K562 (cell line): ENCODE measurements around the gene MOAP1. TPM values are rescaled to one million over a fixed set of nuclear protein-coding genes. Genes with fewer than 3 reads are reported as not detected.

Experiments
- ATAC-seq: fragments of 200-7000 bp; cut with Tn5 transposase; 3 replicates; pipeline ENCODE4 v1.9.1; 2020; ENCODE audit warnings: moderate library complexity
- BruUV-seq: library from RNA; stranded (reverse); fragments of 400-500 nt; replicated peaks from 2 replicates; lab custom pipeline; 2021; lab: Mats Ljungman, UMichigan
- CTCF ChIA-PET: fragments of 300-600 bp; formaldehyde crosslinking; extraction: SDS; loops from one replicate; lab custom pipeline; 2021; ENCODE audit warnings: low intra/inter-chr PET ratio; lab: Yijun Ruan, JAX
- POLR2A ChIA-PET: fragments of 300-600, 350-650 bp; sonication (Branson Sonifier 250); formaldehyde crosslinking; extraction: SDS; loops from one replicate; lab custom pipeline; 2021; ENCODE audit warnings: antibody characterized with exemption, inconsistent platforms; lab: Yijun Ruan, JAX
- DNase-seq, 4 experiments: peaks; one replicate each; pipeline versions ENCODE4 v3.0.0 to v3.0.0-alpha.2; 2011 to 2018; ENCODE audit warnings: low spot score in 3 of 4, mixed read lengths in 3 of 4; ENCODE audit errors: extremely low read depth in 1 of 4
- FAIRE-seq: peaks from 2 replicates; lab custom pipeline; 2011; peaks lifted over from hg19 to GRCh38; lab: Jason Lieb, UNC
- H2AFZ ChIP-seq: 2 replicates; pipeline ENCODE4 v1.6.0; 2011; ENCODE audit warnings: low read depth, low read length, control low read depth, inconsistent platforms
- H3K27ac ChIP-seq: fragments of 200-600 bp; 3 replicates; pipeline ENCODE4 v1.8.0; 2011; ENCODE audit warnings: low read depth, mild to moderate bottlenecking, control low read depth, inconsistent platforms, low read length, moderate library complexity, mixed read lengths; ENCODE audit errors: extremely low read depth
- H3K27me3 ChIP-seq, 2 experiments: fragments of 300-600 bp in 1 of 2; 2 replicates in 1 of 2; 3 replicates in 1 of 2; pipeline versions ENCODE4 v1.6.0 to v1.8.0; 2011; ENCODE audit warnings: inconsistent platforms in 2 of 2, low read length in 2 of 2, mild to moderate bottlenecking in 1 of 2, mixed read lengths in 1 of 2, moderate library complexity in 1 of 2; ENCODE audit not compliant: control insufficient read depth in 2 of 2, insufficient read depth in 2 of 2
- H3K36me3 ChIP-seq: fragments of 300-600 bp; 3 replicates; pipeline ENCODE4 v1.8.0; 2011; ENCODE audit warnings: mild to moderate bottlenecking, low read length, inconsistent platforms; ENCODE audit not compliant: control insufficient read depth, insufficient read depth
- H3K4me1 ChIP-seq, 2 experiments: fragments of 200-600 bp in 1 of 2; replicated peaks in 1 of 2; 2 replicates in 1 of 2; 3 replicates in 1 of 2; pipeline versions ENCODE4 v1.5.1 to v1.8.0; 2011; ENCODE audit warnings: inconsistent platforms in 2 of 2, low read length in 2 of 2, mild to moderate bottlenecking in 1 of 2, mixed read lengths in 1 of 2, moderate library complexity in 1 of 2; ENCODE audit not compliant: control insufficient read depth in 2 of 2, insufficient read depth in 2 of 2
- H3K4me2 ChIP-seq: 2 replicates; pipeline ENCODE4 v1.6.1; 2011; ENCODE audit warnings: low read length, control low read depth, inconsistent platforms, mixed read lengths; ENCODE audit not compliant: insufficient read depth
- H3K4me3 ChIP-seq: fragments of 200-600 bp; sonication (generic), shearing (Covaris generic); 2 replicates; pipeline ENCODE4 v1.5.1; 2016; ENCODE audit warnings: control low read depth, inconsistent platforms
- H3K79me2 ChIP-seq: fragments of 200-600 bp; 3 replicates; pipeline ENCODE4 v1.8.0; 2011; ENCODE audit warnings: low read length, inconsistent platforms; ENCODE audit not compliant: control insufficient read depth, insufficient read depth
- H3K9ac ChIP-seq, 2 experiments: 2 replicates each; pipeline versions ENCODE4 v1.6.0 to v1.6.1; 2011; ENCODE audit warnings: low read depth in 2 of 2, low read length in 2 of 2, control low read depth in 1 of 2, inconsistent platforms in 1 of 2, mild to moderate bottlenecking in 1 of 2, mixed read lengths in 1 of 2; ENCODE audit not compliant: insufficient read depth in 1 of 2
- H3K9me1 ChIP-seq: one replicate; pipeline ENCODE4 v1.6.0; 2011; ENCODE audit warnings: inconsistent platforms, mild to moderate bottlenecking, low read length, moderate library complexity; ENCODE audit not compliant: control insufficient read depth, insufficient read depth
- H3K9me3 ChIP-seq: replicated peaks from 2 replicates; pipeline ENCODE4 v1.5.1; 2011; ENCODE audit warnings: low read depth, low read length, inconsistent platforms; ENCODE audit not compliant: control insufficient read depth, insufficient read depth
- H4K20me1 ChIP-seq: replicated peaks from 2 replicates; pipeline ENCODE4 v1.6.1; 2011; ENCODE audit warnings: low read length, inconsistent platforms, mixed read lengths; ENCODE audit not compliant: control insufficient read depth, insufficient read depth
- C11orf30 ChIP-seq: fragments of 450-650 bp; IDR thresholded peaks from 2 replicates; pipeline ENCODE4 v1.6.1; 2016; ENCODE audit warnings: low read depth, mild to moderate bottlenecking
- CREBBP ChIP-seq: IDR thresholded peaks from one replicate; pipeline ENCODE4 v1.6.1; 2012; ENCODE audit warnings: low read depth, mild to moderate bottlenecking, control low read depth, inconsistent platforms, low read length
- CXXC5 ChIP-seq: fragments of 250-450 bp; sonication (Bioruptor Pico); IDR thresholded peaks from 2 replicates; pipeline ENCODE4 v1.8.0; 2022; ENCODE audit warnings: inconsistent platforms, mild to moderate bottlenecking, moderate library complexity
- FOXA3 ChIP-seq, 2 experiments: fragments of 450-650 bp in 1 of 2; sonication (generic) in 1 of 2; formaldehyde crosslinking; IDR thresholded peaks in 1 of 2; conservative IDR thresholded peaks in 1 of 2; 2 replicates each; pipeline versions ENCODE4 v1.4.0 to v1.8.0; 2020 to 2022; ENCODE audit warnings: mild to moderate bottlenecking in 2 of 2, missing genetic modification reagents in 1 of 2
- MAFF ChIP-seq: IDR thresholded peaks from 2 replicates; pipeline ENCODE4 v1.6.1; 2012; ENCODE audit warnings: low read length, improper control_type of control experiment
- NCOA2 ChIP-seq, 2 experiments: fragments of 450-650 bp; IDR thresholded peaks; 2 replicates each; pipeline ENCODE4 v1.6.1; 2018; ENCODE audit warnings: mild to moderate bottlenecking in 2 of 2, moderate library complexity in 1 of 2; ENCODE audit not compliant: partially characterized antibody in 2 of 2
- POLR2A ChIP-seq: fragments of 450-650 bp; conservative IDR thresholded peaks from 2 replicates; pipeline ENCODE4 v1.6.1; 2016
- POLR2H ChIP-seq: IDR thresholded peaks from 2 replicates; pipeline ENCODE4 v1.6.1; 2016; ENCODE audit warnings: missing genetic modification characterization, low read depth, mild to moderate bottlenecking, control low read depth, missing compliant biosample characterization, moderate library complexity
- ZNF583 ChIP-seq: fragments of 250-450 bp; sonication (Bioruptor Pico); IDR thresholded peaks from 2 replicates; pipeline ENCODE4 v1.4.0; 2020
- WGBS: fragments of 100-300 bp; shearing (Covaris generic); methylation state at CpG from one replicate; pipeline ENCODE4 v1.1.6; 2016; ENCODE audit warnings: low coverage, mixed read lengths; ENCODE audit not compliant: insufficient coverage; ENCODE audit errors: missing lambda C conversion rate; 5-methylcytosine and 5-hydroxymethylcytosine counted together
- in situ Hi-C: fragments of 300-500 bp; cut with MboI; formaldehyde crosslinking; loops from 4 replicates; pipeline ENCODE4 v1.15.0; 2018; ENCODE audit warnings: inconsistent platforms, mixed read lengths
- intact Hi-C: fragments of 100-400 bp; cut with micrococcal nuclease; formaldehyde crosslinking; loops from 2 replicates; pipeline ENCODE4 v1.14.2; 2022
- polyA plus RNA-seq, 8 experiments: library from polyadenylated mRNA; depleted of rRNA in 4 of 8; stranded (reverse) in 5 of 8; unstranded in 3 of 8; fragments of >200 nt; fragmentation: Nextera tagmentation in 2 of 8; fragmentation: Illumina TruSeq in 1 of 8; extraction: Ambion mirVana in 2 of 8; extraction: Trizol in 1 of 8; gene quantifications; 2 replicates each; pipeline versions ENCODE4 v1.2.1 to v1.2.3, GENCODE V29; 2011 to 2014; ENCODE audit warnings: inconsistent platforms in 1 of 8, missing spikeins in 1 of 8
- total RNA-seq, 7 experiments: library from RNA; depleted of rRNA in 6 of 7; stranded (reverse); fragments of >200 nt in 6 of 7; fragmentation: Illumina TruSeq in 2 of 7; extraction: Trizol in 2 of 7; gene quantifications; 2 replicates each; pipeline versions ENCODE4 v1.2.1 to v1.2.3, GENCODE V29; 2011 to 2021; ENCODE audit warnings: low replicate concordance in 1 of 7

Gene MOAP1
- total and polyA plus RNA-seq, 9 of the 15 experiments (the other 6 are each of a cell fraction or from before 2014, with no cell fraction given), result 1.5 to 14.4 (median 6.0) TPM

- H3K27ac ChIP-seq, result no peak overlapping the region
- no peak for FAIRE-seq
- H3K4me3 ChIP-seq, result no peak overlapping the region
- no peak for DNase-seq
- ATAC-seq, result no peak
- no peaks in the 10 kb centered on the region for H3K4me1 ChIP-seq
- TF ChIP-seq POLR2A, result no peak
- no peak for TF ChIP-seq FOXA3 (CRISPR knock-in tag; conservative IDR thresholded peaks at IDR 0.05 in 1 of 2, IDR thresholded peaks at IDR 0.05 in 1 of 2)
- no peak for TF ChIP-seq POLR2H (tag)
- TF ChIP-seq C11orf30, result no peak
- no peak for TF ChIP-seq MAFF
- TF ChIP-seq NCOA2 (IDR thresholded peaks at IDR 0.05; ENCODE audit: partially characterized antibody in 2 of 2), result no peak
- no peak for TF ChIP-seq ZNF583 (CRISPR knock-in tag)
- TF ChIP-seq CXXC5 (CRISPR knock-in tag), result no peak
- no peak for TF ChIP-seq CREBBP
- H2AFZ ChIP-seq, result no peak overlapping the region
- H3K9me3 ChIP-seq, result no peaks in the 10 kb centered on the region
- POLR2A ChIA-PET, result no interaction called here
- peaks cover 4% of the 10 kb centered on the region for H3K9me1 ChIP-seq
- H3K4me2 ChIP-seq, result no peak overlapping the region
- no peak overlapping the region for H3K9ac ChIP-seq
- intact Hi-C loops, result no loop called here
- H3K27me3 ChIP-seq, result no peaks in the 10 kb centered on the region
- CTCF ChIA-PET, result no interaction called here
- no TSS peak for BruUV-seq
- peaks cover 63% of the 10 kb centered on the region for H3K36me3 ChIP-seq
- peaks cover 2% of the 10 kb centered on the region for H3K79me2 ChIP-seq
- in situ Hi-C loops, result no loop called here
- WGBS, result 100% methylated on average over 2 of the region's 2 CpGs
- H4K20me1 ChIP-seq, result no peaks in the 10 kb centered on the region
Measured at GRCh38 chr14:93214598-93214997, 29.9 kb upstream of the MOAP1 start.
